OCI-LY3 (cell line): Measurements from ENCODE around the gene PSENEN.

ENCODE experiments used
- EZH2phosphoT487 ChIP-seq: fragments of 200-600 bp; shearing (Covaris generic); IDR thresholded peaks from 2 replicates; pipeline ENCODE4 v1.6.1; 2018; ENCODE audit warnings: antibody characterized with exemption, mixed run types, low read depth
- TF ChIP-seq, protein P1 (sequence below): fragments of 200-600, 300-600 bp; sonication (generic); IDR thresholded peaks from 2 replicates; pipeline ENCODE4 v1.5.1; 2014; ENCODE audit warnings: antibody characterized with exemption, low read length, low read depth

DNA sequence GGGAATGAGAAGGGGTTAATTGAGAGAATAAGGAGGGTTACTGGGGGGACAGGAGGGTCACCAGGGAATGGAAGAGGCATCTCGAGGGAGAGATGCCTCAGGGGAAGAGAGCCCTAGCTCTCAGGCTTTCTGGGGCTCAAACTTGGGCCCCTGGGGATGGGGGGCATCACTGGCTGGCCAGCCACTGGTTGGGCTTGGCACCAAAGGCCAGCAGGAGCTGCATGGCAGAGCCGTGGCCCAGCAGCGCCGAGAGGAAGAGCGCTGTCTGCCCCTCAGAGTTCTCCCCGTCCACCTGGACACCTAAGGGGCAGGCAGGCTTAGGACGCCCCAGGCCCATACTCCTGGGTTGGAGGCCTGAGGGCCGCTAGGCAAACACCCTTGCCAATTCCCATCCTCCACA, 47.4 kb downstream of the PSENEN start:
- TF ChIP-seq, protein P1, sequence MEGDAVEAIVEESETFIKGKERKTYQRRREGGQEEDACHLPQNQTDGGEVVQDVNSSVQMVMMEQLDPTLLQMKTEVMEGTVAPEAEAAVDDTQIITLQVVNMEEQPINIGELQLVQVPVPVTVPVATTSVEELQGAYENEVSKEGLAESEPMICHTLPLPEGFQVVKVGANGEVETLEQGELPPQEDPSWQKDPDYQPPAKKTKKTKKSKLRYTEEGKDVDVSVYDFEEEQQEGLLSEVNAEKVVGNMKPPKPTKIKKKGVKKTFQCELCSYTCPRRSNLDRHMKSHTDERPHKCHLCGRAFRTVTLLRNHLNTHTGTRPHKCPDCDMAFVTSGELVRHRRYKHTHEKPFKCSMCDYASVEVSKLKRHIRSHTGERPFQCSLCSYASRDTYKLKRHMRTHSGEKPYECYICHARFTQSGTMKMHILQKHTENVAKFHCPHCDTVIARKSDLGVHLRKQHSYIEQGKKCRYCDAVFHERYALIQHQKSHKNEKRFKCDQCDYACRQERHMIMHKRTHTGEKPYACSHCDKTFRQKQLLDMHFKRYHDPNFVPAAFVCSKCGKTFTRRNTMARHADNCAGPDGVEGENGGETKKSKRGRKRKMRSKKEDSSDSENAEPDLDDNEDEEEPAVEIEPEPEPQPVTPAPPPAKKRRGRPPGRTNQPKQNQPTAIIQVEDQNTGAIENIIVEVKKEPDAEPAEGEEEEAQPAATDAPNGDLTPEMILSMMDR = no peak
- no peak for TF ChIP-seq EZH2phosphoT487
